NCI-H524 (cell line): Measurements from ENCODE around the gene JAZF1.

Experiments used
- DNase-seq, 2 experiments: peaks; one replicate each; lab custom pipeline; 2025; lab: John Stamatoyannopoulos, UW

Gene JAZF1

DNA sequence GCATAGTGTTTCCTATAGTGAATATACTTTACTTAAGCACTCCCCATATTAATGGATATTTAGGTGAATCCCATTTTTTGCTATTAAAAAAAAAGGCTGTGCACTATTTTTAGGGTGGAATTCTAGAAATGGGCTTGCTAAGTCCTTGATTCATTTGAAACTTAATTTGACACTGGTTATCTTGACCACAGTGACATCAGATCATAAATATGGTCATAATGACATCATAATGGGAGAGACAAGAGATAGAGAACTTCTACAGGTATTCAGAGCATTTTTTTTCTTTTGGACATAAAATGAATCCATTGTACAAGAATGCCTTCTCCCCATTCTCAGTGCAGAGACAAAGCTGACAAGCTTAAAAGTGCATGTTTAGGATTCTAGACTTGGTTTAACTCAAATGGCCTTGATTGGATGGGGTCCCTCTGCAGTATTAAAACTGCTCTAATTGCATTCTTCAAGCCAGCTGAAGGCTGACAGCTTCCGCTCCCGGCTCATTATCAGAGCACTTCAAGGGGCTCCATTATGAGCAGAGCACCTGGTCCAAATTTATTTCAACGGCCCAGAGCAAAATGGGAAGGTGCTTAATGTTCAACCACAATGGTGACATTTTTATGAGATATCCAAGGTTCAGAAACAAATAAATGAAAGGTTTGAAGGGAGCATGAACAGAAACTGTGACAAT, 104.8 kb downstream of the JAZF1 start:
- peak; percentile 60 to 76 for DNase-seq

- DNase-seq = no peak
These were observed 107.6 kb downstream of the JAZF1 start for GRCh38 chr7:28072876-28073514.

GRCh38 chr7:28071570-28071969, 109.0 kb downstream of the JAZF1 start:
- DNase-seq = no peak

DNA sequence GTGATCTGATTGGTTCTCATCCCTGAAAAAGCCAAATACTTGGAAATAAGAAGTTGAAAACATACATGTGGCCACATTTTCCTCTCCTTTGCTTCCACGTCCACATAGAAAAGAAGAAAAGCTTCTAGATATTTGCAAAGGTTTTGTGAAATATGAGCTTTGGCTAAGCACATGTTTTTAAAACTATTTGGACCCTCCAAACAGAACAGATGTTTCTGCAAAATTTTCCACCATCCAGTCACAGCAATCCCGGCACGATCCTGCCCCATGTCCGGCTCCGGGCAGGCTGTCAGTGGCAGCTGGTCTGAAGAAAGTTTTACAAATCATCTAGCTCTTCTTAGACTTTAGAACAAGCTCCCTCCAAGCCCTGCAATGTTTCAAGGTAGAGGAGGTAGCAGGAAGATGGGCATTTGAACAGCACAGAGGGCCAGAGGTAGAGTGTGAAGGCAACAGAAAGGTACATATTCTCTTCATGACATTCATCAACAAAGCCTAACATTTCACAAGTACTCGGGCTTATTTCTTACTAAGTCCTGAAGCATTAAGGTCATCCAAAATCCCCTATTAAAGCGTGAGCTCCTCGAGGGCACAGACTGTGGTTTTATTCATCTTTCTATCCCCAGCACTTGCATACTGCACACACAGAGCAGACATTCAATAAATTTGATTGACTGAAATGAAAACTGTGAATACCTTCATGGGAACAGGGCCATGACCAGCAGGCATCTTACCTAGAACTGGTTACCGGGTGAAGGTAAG, 110.1 kb downstream of the JAZF1 start:
- peak in 1 of 2 experiments; percentile 19 for DNase-seq

DNA sequence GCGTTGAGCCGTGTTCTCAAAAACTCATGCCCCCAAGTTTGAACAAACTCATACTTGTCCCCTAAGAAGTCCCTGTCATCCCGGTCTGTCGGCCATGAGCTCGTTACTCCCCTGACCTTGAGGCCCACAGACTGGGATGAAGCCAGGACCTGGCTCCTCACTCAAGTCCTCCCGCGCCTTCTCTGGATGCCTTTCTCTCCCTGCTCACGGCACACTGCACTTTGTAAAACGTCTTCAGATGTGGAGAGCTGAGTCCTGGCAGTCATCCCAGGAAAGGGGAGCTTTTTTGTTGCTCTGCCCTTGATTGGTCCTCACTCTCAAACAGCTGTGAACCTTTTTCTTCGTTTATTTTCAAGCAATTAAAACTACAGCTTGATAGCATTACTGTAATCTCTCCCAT, 110.8 kb downstream of the JAZF1 start:
- DNase-seq = peak in 1 of 2 experiments; percentile 17

DNA sequence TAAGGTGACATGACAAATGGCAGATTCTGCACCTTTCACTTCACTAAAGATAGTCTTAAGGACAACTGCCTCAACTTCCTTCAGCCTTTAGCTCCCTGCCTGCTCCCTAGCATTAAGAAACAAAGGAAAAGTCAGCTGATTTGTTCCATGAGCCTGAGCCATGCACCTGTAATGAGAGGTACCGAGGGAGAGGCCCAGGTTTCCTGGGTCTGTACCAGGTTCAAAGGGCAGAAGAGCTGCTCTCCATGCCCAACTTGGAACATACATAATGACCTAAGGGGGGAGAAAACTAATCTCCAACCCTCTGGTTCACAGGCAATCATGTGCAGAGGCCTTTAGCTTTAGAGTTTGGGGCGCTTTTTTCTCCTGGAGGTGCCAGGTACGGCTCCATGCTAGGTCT, 111.2 kb downstream of the JAZF1 start:
- no peak for DNase-seq

DNA sequence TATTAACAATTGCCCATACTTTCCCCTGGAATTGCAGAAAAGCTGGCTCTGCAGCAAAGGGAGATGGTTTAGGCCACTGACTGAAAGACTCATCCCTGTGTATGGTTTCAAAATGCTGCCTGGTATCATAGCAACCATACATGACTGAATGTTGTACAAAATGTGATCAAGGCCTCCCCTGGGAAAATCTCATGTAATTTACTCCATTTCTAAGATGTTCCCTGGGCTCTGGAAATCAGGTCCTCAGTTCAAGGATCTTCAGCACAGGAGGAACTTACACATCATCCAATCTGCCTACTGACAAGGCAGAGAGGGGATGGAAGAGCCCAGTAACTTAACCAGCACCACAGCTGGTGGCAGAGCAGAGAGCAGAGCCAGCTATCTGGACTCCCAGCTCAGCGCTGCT, 111.8 kb downstream of the JAZF1 start:
- DNase-seq = peak in 1 of 2 experiments; percentile 50

- DNase-seq = no peak
These were observed 113.4 kb downstream of the JAZF1 start for GRCh38 chr7:28067171-28067570.

DNA sequence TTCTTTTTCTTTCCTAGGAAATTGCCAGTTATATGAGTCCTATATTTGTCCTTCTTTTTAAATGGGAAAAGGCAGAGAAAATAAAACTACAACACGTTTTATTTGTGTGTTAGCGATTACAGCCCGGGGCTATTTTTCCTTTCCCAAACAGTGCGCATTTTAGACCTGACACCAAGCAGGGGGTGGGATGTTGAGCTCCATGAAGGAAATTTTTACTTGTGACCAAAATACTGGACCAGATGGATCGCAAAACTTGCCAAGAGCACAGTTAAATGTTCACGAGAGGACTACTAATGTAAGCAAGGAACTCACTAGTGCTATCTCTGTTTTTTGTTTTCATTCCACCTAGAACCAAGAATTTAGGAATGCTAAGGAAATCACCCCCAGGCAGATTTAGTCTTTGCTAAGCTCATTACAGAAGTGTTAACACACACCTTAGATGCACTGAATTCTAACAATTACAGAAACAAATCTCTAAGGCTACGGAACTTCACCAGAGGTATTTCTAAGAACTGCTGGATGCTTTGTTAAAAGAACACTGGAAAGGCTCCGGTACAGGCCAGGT, 114.8 kb downstream of the JAZF1 start:
- DNase-seq = no peak

DNA sequence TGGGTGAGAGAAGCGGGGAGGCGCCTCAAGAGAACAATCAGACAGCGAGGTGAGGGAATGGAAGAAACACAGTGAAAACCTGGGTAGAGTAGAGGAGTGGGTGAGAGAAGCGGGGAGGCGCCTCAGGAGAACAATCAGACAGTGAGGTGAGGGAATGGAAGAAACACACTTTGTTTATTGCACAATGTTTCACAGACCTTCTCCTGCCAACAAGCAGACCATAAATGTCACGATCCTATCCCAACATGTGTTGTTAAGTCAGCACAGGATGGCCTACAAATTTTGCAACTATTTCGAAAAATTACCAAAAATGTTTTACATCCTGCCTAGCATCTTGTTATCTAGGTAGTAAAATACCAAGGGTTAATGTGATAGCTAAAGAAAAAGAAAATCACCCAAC, 115.3 kb downstream of the JAZF1 start:
- no peak for DNase-seq

DNA sequence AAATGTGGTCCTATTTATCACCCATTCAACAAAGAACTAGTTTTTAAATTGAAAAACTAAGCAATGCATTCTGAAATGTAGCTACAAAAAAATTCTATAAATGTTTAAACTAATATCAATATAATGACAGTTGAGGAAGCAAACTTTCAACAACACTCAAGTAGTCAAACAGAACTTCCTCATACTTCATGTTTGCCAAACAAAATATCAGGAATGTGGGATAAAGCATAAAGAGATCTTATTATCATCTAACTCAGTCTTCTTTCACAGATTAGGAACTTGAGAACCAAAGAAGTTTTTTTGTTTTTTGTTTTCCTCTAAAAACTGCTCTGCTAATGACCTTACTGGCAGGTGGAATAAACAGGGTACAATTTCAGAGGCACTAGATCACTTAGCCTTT, 116.2 kb downstream of the JAZF1 start:
- no peak for DNase-seq

DNA sequence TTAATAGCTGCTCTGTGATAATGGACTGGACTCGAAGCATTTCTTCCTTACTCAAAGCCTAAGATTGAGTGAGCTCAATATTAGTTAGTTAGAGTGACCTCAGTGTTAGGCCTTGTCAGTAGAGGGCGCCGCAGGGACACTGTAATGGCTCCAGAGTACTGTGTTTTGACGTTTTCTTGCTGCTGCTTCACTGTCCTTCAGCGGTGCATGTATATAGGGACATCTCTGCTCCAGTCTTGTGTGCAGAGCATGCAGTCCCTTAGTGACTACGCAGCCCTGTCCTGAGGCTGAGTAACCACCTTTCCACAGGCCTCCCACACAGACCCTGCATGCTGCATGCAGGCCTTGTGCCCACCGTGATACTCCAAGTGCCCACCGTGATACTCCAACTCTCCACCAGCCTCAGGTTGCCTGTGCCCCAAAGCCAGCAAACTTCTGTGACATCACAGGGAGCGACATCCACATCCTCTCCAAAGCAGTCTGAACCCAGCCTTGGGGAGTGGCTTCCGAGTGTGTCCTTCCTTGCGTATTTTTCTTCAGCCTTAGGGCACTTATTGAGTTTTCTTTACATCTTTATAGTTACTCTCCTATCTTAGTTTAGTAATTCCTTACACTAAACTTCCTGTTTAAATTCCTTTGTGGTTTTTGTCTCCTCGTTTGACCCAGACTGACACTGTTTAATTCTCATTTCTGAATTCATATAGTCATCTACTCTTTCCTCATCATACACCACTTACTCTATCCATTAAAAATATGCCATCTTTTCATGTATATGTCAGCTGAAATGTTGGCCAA, 118.2 kb downstream of the JAZF1 start:
- peak; percentile 7 to 68 for DNase-seq

GRCh38 chr7:28061824-28062196, 118.8 kb downstream of the JAZF1 start:
- DNase-seq = no peak

DNA sequence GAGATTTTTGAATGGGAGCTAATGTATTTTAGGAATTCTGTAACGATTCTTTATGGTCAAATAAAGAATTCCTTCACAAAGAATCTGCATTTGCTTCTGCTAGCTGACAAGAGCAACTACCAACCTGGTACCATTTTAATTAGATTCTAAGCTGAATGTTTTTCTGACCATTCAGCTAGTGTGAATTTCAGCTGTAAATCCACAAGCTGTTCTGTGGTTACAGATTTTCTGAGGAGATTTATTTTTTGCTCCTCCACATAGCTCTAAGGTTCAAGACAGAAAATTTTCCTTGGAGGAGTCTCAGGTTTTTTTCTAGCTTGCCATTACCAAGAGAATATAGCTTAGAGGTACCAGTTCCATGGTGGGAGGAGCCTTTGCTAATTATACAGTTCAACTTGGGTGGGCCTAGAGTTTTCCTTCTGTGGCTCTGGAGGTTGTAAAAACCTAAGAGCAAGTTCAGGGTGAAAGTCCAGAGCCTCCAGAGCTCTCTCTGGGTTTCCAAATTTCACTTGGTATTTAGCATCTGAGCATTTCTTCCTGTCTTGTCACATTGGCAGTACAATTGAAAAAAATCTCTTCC, 120.1 kb downstream of the JAZF1 start:
- no peak for DNase-seq

DNA sequence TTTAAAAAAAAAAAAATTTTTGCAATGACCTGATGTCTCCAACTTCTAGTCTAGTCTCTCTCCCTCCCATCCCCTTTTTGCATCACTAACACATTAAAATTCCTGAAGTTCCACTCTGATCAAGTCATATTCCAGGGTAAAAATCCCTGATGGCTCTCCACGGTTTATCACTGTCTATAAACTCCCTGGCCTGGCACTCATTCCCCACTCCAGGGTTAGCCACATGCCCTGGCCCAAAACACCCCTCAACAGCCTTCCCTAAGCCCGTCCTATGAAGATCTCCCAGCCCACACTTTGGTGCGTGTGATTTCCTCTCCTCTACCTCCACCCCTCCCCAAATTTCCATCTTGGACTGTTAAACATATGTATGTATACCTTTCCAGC, 125.4 kb downstream of the JAZF1 start:
- no peak for DNase-seq

GRCh38 chr7:28054531-28055160, 125.9 kb downstream of the JAZF1 start:
- no peak for DNase-seq

- peak in 1 of 2 experiments; percentile 19 for DNase-seq
These were observed 127.7 kb downstream of the JAZF1 start for GRCh38 chr7:28052933-28053332.

DNA sequence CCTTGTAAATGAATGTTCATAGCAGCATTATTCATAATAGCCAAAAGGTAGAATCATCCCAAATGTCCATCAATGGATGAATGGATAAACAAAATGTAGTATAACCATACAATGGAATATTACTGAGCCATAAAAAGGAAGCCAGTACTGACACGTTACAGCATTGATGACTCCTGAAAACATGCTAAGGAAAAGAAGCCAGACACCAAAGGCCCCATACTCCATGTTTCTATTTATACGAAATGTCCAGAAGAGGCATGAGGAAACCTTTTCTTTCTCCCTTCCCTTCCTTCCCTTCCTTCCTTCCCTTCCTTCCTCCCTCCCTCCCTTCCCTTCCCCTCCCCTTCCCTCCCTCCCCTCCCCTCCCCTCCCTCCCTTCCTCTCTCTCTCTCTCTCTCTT, 131.9 kb downstream of the JAZF1 start:
- no peak for DNase-seq

DNA sequence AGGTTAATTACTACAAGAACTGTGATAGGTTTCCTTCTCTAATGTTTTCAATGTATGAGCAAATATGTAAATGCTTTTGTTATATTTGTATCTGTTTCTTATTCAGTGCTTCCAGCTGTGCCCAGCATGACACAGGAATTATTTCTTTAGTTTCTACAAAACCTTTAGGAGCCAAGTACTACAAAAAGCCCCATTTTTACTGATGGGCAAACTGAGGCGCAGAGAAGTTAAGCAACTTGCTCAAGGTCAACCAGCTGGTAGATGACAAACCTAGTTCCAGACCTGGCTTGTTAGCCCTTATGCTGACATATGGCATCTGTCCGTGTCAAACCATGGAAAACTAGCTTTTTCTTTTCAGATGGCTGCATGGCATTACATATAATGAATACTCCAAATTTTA, 134.6 kb downstream of the JAZF1 start:
- DNase-seq = no peak

- no peak for DNase-seq
These were observed 135.0 kb downstream of the JAZF1 start for GRCh38 chr7:28045592-28045991.

GRCh38 chr7:28044825-28045224, 135.8 kb downstream of the JAZF1 start:
- DNase-seq = no peak
